ENCODE results near the gene GXYLT1. TPM values are rescaled to one million over a fixed set of nuclear protein-coding genes. Genes with fewer than 3 reads are reported as not detected.

The GXYLT1 gene
- total and polyA plus RNA-seq, 2 donors (not counting 3 experiments of a cell fraction or from before 2014, with no cell fraction given): 6.8 to 23.0 TPM

DNA sequence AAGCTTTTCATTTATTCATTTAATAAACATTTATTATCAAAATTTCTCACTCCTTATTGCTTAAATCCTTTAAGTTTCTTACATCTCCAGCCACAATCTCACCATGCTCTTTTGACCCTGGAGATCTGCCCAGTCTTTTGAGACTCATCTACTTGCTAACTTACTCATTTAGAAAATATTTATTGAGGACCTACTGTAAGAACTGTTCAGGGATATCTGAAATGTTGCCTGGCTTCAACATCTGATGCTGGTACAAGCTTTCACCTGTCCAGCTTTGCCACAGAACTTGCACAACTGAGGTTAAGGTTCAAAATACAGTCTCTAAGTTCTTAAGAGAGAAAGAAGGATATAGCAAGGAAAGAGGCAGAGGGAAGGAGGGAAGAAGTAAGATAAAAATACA lies 17.5 kb upstream of the GXYLT1 start:
- Histone ChIP-seq H3K4me3 (replicated peaks in 1 of 3; ENCODE audit: insufficient read depth in 1 of 3, low read depth in 1 of 3, low read length in 3 of 3) (no peak overlapping the region), H3K27me3 (ENCODE audit: control insufficient read depth in 2 of 2, insufficient read depth in 2 of 2, low read length in 2 of 2) (no peaks in the 10 kb centered on the region), H3K9me1 (replicated peaks; ENCODE audit: control insufficient read depth, extremely low read depth, insufficient read depth, low read length) (no peaks in the 10 kb centered on the region), H3K79me2 (ENCODE audit: control insufficient read depth, insufficient read depth, low read length) (no peaks in the 10 kb centered on the region), H3K27ac (ENCODE audit: insufficient read depth, low read depth, low read length) (no peak overlapping the region), H3K36me3 (ENCODE audit: control insufficient read depth in 2 of 2, extremely low read depth in 1 of 2, insufficient read depth in 2 of 2, low read length in 2 of 2) (peaks cover 0 to 3% of the 10 kb centered on the region in 2 experiments), H3K9me3 (replicated peaks; ENCODE audit: control insufficient read depth, insufficient read depth, low read length) (no peaks in the 10 kb centered on the region), H2AFZ (ENCODE audit: low read depth, low read length) (no peak overlapping the region), H3K4me2 (ENCODE audit: insufficient read depth, low read length) (no peak overlapping the region), H4K20me1 (replicated peaks; ENCODE audit: control insufficient read depth, extremely low read depth, insufficient read depth, low read length) (no peaks in the 10 kb centered on the region), H3K4me1 (ENCODE audit: control insufficient read depth, extremely low read depth, insufficient read depth, low read length) (no peaks in the 10 kb centered on the region), H3K9ac (replicated peaks; ENCODE audit: extremely low read depth, insufficient read depth, low read length) (no peak overlapping the region)
- dilution Hi-C loops (cut with MboI; ENCODE audit: extremely low pct_ligation_motif_present, low sequenced_read_pairs): no loop called here
- ChIA-PET CTCF (interaction anchor here (1.1 to 1.4 kb wide), 3 partner anchors 10 to 170 kb away, joined by 3 to 4 read pairs (median 3); no protein-coding TSS in a partner anchor), POLR2A (no interaction called here)
- intact Hi-C loops (cut with micrococcal nuclease): no loop called here
- no peak for TF ChIP-seq FOS (IDR thresholded peaks at IDR 0.05; ENCODE audit: borderline replicate concordance, insufficient read depth, low read length)
- FAIRE-seq (no peak), DNase-seq (ENCODE audit: low read depth, low spot score) (no peak)
- BruUV-seq (replicated peaks): no TSS peak

DNA sequence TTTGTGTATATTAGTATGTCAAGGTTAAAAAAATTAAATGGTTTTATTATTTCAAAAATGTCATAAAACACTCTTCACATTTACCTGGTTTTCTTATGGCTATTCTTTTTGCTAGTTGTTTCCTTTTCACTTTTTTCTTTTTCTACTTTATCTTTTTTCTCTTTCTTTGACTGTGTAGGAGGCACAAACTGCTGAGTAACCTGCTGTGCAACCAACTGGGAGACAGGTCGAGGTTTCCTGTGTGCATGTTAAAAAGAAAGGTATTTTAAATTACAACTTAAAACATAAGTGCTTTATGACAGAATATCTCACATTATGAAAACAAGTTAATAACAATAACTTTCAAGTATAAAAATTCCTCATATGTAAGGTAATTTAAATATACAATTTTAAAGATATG lies 16.9 kb upstream of the GXYLT1 start:
- dilution Hi-C loops (cut with MboI; ENCODE audit: extremely low pct_ligation_motif_present, low sequenced_read_pairs): no loop called here
- FAIRE-seq (no peak), DNase-seq (ENCODE audit: low read depth, low spot score) (no peak)
- Histone ChIP-seq H3K27me3 (ENCODE audit: control insufficient read depth in 2 of 2, insufficient read depth in 2 of 2, low read length in 2 of 2) (no peaks in the 10 kb centered on the region), H3K27ac (ENCODE audit: insufficient read depth, low read depth, low read length) (no peak overlapping the region), H3K4me3 (replicated peaks in 1 of 3; ENCODE audit: insufficient read depth in 1 of 3, low read depth in 1 of 3, low read length in 3 of 3) (no peak overlapping the region), H3K9me1 (replicated peaks; ENCODE audit: control insufficient read depth, extremely low read depth, insufficient read depth, low read length) (no peaks in the 10 kb centered on the region), H3K9ac (replicated peaks; ENCODE audit: extremely low read depth, insufficient read depth, low read length) (no peak overlapping the region), H3K4me1 (ENCODE audit: control insufficient read depth, extremely low read depth, insufficient read depth, low read length) (no peaks in the 10 kb centered on the region), H3K9me3 (replicated peaks; ENCODE audit: control insufficient read depth, insufficient read depth, low read length) (no peaks in the 10 kb centered on the region), H3K36me3 (ENCODE audit: control insufficient read depth in 2 of 2, extremely low read depth in 1 of 2, insufficient read depth in 2 of 2, low read length in 2 of 2) (peaks cover 0 to 3% of the 10 kb centered on the region in 2 experiments), H2AFZ (ENCODE audit: low read depth, low read length) (no peak overlapping the region), H3K4me2 (ENCODE audit: insufficient read depth, low read length) (no peak overlapping the region), H3K79me2 (ENCODE audit: control insufficient read depth, insufficient read depth, low read length) (no peaks in the 10 kb centered on the region), H4K20me1 (replicated peaks; ENCODE audit: control insufficient read depth, extremely low read depth, insufficient read depth, low read length) (no peaks in the 10 kb centered on the region)
- ChIA-PET CTCF (interaction anchor here (1.1 to 1.3 kb wide), 3 partner anchors 12 to 170 kb away, joined by 3 read pairs; no protein-coding TSS in a partner anchor), POLR2A (no interaction called here)
- no TSS peak for BruUV-seq (replicated peaks)
- no peak for TF ChIP-seq EZH2 (IDR thresholded peaks at IDR 0.05; ENCODE audit: borderline replicate concordance, low read depth, low read length, severe bottlenecking)
- intact Hi-C loops (cut with micrococcal nuclease): no loop called here
